GM19324 (cell line): ENCODE results near the gene ANKRD17.
A peak's percentile ranks its signal among the peaks of the same experiment; 100 is the strongest.
"Not testable (repeated sequence)": the region's sequence is repeated elsewhere in the genome, so short reads cannot be mapped to it uniquely, and the experiment has no call there.

Source experiments
- ATAC-seq: cut with Tn5 transposase; IDR thresholded peaks from one replicate; pipeline ENCODE4 v1.9.1; 2021; ENCODE audit warnings: mild to moderate bottlenecking, moderate library complexity; ENCODE audit not compliant: unreplicated experiment, low FRiP score

The ANKRD17 gene

DNA sequence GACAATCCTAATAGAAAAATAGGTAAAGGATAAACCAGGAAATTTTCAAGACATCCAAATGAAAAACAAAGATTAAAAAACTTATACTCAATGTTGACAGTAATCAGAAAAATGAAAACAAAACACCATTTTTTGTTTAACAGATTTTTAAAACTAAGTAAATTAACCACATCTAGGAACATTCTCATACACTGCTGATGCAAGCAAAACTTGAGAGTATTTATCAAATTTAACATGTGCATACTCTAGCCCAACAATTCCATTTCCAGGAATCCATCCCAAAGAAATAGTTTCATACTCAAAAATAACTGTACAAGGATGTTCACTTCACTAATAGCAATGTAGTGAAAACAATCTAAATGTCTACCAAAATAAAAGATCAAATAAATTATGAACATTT is 11.5 kb downstream of the ANKRD17 start:
- no peak for ATAC-seq

DNA sequence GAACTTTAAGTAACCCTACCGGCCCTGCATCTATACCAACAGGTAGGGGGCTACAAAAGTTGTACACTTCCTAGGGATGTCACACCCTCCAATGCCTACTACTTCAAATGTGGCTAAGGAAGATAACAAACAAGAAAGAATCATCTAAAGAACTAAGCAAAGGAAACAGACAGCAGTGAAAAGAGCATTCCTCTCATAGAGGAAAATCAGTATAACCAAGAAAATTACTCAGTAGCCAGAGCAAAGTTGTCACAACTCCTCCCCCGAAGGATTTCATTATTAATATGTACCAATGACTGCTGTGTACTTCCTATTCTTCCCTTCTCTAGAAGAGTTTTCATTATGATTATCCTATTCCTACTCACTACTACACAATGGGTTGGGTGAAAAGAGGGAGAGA is 12.6 kb downstream of the ANKRD17 start:
- no peak for ATAC-seq

DNA sequence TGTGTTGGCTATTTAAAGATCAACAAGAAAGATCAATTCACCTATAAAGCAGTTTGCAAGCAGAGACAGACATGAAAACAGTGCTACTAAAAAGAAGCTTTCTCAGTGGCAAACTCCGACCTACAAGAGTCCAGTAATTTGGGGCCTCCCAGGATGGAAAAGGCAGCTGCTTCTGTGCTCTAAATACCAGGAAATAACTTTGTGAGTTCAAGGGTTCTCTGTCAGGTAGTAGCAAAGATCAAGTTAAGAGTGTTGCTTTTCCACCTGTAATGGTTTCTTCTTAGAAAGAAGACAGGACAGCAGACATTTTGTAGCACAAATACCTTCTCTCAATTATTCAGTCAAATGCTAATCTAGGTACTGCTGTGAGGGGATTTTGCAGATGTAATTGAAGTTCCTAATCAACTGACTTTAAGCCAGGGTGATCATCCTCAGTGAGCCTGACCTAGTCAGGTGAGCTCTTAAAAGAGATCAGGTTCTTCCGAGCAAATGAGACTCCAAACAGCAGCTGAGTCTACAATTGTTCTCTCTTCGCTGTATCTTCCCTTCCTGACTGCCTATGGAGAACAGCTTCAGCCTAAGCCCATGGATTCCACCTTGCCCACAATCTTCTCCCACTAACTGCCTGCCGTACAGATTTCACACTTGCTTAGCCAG is 13.5 kb downstream of the ANKRD17 start:
- no peak for ATAC-seq

DNA sequence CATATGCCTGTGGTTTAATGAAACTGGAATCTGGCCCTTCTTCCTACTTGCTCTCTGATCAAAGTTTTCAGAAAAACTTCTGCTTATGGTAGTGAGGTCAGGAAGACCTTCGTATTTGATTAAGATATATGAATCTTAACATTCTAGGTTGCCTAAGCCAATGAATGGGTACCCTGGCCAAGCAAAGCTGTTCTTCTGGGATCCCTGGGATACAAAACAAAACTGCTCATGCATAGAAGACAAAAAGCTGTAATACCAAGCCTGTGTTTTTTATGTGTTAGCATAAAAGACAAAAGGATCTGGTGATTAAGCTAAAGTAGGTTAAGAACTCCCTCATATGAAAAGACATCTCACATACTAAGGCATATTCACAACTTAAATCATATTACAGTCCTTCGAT is 21.6 kb downstream of the ANKRD17 start:
- no peak for ATAC-seq

DNA sequence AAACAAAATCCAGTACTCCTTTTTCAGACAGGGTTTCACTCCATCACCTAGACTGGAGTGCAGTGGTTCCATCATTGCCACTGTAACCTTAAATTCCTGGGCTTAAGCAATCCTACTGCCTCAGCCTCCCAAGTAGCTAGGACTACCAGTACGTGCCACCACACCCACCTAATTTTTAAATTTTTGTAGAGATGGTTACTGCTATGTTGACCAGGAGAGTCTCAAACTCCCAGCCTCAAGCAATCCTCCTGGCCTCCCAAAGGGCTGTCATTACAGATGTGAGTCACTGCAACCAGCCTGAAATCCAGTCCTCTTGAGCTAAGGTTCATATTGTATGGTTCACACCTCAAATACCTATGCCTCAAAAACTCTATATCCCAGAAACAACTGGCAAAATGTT is 22.4 kb downstream of the ANKRD17 start:
- no peak for ATAC-seq

DNA sequence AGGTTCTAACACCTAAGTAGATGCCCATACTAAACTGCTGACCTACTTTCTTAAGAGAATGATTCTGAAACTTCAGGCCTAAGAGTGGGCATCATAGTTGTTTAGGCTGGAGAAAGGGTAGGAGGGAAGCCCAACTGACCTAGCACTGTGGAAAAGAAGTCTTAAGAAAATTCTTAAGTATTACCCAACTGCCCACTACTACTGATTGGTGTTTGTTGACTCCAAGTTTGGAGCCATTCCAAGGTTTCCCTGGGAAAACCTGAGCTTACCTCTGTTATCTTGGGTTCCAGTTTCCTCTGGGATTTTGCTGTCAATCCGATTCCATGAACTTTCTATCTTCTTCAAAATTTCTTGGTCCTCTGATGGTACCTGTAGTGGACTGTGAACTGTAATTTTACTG is 23.9 kb downstream of the ANKRD17 start:
- no peak for ATAC-seq

DNA sequence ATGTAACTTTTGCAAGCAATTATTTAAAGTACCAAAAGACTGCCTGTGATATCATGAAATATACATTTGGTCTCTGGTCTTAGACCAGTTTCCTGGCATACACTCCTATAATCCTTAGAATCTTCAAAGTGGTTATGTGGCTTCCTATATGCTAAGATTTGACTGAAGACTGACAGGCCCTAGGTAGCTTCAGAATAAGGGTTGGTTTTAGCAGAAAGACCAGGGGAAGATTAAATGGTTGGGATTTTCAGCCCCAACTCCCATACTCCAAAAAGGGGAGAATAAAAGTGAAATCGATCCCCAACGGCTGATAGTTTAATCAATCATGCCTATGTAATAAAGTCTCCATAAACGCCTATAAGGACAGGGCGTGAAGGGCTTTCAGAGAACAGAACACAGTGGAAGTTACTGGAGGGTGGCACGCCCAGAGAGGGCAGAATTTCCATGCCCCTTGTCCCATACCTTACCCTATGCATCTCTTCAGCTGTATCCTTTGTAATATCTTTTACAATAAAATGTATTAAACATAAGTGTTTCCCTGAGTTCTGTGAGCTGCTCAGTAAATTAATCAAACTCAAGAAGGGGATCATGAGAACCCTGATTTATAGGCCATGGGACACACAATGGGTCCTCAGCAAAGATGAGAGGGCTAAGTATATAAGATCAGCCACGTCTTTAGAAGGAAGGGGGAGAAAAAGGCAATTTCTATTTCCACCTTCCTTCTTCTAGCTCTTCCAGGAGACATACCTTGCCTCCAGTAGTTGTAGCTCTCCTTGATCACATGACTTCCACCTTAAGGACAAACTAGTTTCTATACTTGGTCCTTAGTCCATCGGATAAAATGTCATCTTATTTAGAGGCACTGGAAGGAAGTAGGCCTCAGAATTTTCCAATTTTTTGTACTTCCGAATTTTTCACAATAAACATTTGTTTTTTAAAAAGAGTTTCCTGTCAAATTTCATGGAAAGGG is 26.8 kb downstream of the ANKRD17 start:
- ATAC-seq, result no peak

DNA sequence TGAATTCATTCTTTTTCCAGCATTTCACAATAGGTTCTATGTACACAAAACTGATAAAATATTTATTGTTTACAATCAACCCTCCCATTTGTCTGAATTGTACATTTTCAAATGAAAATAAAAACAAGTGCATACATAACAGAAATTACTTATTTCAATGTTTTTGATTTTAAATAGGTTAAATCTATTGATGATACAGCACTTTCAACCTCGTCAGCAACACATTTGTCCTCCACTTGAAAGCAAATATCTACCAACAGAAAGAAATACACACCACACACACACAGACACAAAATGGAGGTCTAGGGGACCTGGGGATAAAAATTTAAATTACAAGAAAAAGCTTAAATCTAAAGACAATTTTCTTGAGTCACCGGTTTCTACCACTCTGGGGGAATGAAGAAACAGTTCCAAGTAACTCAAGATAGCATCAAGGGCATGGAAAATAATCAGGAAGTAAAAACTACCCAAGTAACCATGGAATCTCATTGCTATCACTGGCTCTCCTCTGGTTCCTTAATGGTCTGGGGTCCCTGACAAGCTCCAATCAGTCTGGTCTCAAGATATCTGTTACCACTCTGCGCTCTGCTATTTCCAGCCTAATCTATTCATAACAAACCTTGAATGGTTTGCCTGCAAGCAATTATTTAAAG is 27.6 kb downstream of the ANKRD17 start:
- ATAC-seq, result no peak

DNA sequence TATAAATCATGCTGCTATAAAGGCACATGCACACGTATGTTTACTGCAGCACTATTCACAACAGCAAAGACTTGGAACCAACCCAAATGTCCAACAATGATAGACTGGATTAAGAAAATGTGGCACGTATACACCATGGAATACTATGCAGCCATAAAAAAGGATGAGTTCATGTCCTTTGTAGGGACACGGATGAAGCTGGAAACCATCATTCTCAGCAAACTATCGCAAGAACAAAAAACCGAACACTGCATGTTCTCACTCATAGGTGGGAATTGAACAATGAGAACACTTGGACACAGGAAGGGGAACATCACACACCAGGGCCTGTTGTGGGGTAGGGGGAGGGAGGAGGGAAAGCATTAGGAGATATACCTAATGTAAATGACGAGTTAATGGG is 29.8 kb downstream of the ANKRD17 start:
- ATAC-seq, result not testable (repeated sequence)

DNA sequence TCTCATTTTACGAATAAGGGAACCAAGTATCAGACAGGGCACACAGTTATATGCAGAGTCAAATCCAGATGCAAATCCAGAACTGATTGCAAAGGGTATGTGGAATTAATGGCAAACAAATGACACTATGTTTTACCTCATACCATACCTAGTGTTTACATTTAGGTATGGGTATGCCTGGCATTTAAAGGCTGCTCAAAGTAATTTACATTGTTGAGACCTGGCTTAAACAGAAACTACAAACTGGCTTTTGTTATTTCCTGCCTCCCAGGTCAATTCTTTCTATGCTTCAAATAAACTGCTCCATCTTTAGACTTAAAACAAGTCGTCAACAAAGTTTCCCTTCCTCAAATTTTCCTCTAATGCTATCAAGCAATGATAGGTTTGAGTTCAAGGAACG is 33.7 kb downstream of the ANKRD17 start:
- no peak for ATAC-seq

DNA sequence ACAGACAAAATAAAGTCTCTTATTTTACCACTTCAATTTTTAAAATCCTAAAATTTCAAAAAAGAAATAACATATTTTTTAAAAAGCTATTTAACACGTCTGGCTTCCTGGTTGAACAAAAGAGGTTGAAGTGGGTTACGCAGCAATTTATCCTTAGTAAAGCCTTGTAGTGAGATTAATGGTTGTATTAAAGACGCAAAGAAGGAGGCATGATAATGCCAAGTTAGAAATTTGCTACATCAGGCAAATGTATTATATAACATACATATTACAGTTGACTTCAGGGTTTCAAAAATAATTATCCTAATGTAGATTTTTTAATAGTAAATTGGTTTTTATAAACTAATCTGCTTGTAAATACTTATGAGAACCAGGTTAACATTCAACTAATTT is 35.3 kb downstream of the ANKRD17 start:
- ATAC-seq, result no peak

DNA sequence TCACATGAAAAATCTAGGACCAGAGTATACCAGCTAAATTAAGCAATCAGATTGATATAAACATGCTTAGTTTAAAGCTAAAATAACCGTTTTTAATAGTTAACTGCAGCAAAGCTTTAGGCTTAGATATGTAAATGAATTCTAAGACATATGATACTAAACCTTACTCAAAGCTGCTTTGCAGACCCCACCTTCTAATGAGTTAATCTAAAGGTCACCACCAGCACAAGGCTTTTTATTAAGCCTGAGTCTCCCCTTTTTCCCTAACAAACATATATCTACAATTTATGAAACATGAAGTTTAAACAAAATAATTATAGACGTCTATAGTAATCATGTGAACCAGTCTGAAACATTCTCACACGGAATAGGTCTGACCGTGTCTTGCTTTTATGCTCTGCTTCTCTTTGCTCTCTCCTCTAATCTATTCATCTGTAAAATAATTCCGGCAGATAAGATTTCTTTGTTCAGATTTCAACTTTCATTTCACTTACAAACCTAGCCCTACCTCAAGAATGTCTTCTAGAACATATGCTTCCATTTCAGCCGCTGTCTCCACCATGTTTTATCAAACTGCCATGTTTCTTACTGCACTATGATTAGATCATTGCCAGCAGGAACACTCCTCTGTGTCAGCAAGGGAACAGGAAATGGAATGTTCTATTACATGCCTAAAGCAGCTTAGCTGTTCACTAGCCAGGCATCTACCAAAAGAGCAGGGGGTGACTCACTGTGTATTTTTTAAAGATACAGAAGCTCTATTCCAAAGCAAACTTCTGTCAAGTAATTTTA is 35.9 kb downstream of the ANKRD17 start:
- ATAC-seq, result peak; percentile 73

DNA sequence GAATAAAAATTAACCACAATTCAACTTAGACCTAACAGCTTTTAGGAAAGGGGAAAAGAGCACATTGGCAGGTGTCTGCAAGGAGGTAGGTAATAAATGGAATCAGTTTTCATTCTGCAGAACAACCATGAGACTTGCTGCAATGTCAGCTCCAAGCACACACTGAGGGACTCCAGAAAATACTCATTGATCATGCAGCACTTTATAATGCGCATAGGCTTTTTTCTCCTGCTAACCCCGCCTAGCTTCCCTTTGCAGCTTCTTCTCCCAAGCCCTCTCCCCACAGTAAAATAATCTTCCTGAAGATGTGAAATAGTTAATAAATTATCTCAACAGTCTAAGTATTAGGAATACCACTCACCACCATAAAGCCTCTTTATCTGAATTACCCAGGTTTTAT is 36.9 kb downstream of the ANKRD17 start:
- no peak for ATAC-seq

DNA sequence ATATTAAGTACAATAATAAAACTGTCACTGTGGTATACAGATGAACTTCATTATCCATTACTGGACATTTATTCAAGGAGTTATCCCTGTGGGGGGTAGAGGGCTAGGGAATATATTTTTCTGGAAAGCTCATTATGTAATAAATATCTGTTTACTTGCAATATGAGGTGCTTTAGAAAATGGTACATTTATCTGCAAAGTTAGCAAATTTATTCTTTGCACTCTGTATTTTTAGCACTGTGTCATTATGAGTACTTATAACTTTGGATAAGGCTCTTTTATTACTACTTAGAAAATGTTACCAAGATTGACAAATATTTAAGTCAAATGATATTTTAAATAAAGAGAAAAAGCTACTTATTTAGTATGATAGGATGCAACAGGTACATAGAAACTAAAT is 37.8 kb downstream of the ANKRD17 start:
- ATAC-seq, result no peak

DNA sequence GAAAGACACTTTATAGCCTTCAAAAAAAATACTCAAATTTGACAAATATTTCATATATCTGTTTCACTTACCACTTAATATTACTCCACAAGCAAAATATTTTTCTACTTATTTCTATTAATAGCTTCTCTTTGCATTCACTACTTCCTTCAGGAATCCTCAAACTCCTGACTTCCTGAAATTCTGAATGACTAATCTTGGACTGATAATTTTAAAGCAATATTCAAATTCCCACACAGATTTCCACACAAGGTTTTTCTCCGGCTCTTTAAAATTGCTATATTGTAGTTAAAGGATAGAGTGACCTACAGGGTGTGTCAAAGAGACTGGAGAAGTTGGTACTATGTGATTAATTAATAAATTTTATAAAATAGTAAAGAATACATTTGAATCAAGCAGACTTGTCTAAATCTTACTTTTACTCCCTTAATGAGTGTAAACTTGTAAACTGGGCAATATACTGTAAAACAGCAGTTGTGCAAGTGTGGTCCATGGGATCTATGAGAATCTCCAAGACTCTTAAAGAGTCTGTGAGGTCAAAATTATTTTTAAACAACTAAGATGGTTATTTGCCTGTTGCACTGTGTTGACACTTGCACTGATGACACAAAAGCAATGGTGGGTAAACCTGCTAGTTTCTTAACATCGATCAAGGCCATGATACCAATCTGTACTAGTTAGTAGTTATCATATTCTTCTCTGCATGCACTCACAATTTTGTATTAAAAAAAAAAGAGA is 44.5 kb downstream of the ANKRD17 start:
- ATAC-seq, result no peak

DNA sequence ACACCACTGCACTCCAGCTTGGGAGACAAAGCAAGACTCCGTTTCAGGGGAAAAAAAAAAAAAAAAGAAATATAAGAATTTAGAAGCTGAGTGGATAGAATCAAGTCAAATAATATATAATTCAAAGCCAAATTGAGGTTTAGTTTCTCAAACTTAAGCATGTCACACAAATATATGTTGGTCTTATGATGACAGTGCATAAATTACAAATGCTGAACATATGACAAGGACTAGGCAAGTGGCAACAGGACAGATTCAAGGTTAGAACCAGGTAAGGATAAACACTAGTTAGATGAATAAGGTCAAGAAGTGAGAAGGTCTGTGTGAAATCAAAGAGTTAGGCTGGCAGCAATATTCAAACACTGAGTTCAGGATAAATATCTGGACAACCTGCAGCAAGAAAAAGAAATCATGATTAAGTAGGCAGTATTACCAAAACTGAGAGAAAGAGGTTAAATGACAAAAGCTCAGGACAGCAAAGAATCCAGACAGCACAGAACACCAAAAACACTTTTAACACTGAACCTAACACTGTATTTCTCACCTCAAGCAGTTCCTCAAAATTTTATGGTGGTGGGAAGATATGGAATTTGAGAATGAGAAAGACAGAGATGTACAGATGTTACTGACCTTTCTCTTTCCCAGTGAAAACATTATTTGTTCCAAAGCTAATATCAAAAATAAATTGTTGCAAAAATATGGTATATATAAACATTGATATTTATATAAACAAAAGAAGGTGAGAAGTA is 45.4 kb downstream of the ANKRD17 start:
- ATAC-seq, result no peak

DNA sequence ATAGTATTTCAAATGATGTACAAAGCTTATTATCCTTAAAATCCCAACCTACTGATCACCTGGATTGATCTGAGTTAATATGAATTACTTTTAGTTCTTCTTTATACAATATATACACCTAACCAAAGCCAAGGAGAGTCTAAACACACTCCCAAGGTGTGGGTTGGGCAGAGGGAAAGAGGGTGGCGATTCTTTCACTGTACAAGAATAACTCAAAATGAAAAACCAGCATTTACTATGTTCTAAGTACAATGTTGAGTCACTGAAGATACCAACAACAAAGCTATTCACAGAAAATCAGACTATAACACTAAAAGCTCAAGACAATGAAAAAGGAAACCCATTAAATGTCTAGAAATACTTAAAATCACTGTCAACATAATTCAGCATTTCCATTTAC is 46.6 kb downstream of the ANKRD17 start:
- no peak for ATAC-seq

DNA sequence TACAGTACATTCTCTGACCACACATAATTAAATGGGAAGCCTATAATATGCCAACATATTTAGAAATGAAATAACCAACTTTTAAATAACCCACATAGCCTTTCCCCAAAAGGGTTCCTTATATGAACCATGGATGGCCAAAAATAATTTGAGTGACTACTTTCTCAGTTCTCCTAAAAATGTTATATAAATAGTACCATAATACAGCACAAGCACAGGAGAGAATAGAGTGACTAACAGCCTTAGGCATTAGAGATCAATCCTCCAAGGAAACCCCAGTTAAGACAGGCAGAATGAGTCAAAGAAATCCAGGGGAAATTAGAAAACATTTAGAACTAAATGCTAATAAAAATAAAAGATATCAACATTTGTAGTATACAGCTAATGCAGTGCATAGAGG is 50.2 kb downstream of the ANKRD17 start:
- no peak for ATAC-seq

DNA sequence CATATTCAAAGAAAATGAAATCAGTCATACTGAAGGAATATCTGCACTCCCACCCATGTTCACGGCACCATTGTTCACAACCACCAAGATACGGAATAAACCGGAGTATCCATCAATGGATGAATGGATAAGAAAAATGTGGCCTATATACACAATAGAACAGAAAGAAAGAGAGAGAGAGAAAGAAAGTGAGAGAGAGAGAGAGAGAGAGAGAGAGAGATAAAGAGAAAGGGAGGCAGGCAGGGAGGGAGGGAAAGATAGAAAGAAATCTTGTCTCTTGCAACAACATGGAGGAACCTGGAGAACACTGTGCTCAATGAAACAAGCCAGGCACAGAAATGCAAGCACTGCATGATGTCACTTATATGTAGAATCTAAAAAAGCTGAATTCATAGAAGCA is 52.4 kb downstream of the ANKRD17 start:
- ATAC-seq, result no peak
